HG02623 (cell line): ENCODE results near the gene SYNE4.
"Not testable (repeated sequence)": the region's sequence is repeated elsewhere in the genome, so short reads cannot be mapped to it uniquely, and the experiment has no call there.

Experiments
- ATAC-seq: cut with Tn5 transposase; IDR thresholded peaks from one replicate; pipeline ENCODE4 v1.9.1; 2021; ENCODE audit warnings: moderate library complexity; ENCODE audit not compliant: unreplicated experiment

The SYNE4 gene

GRCh38 chr19:35990771-35991730 lies 17.6 kb downstream of the SYNE4 start:
- ATAC-seq: no peak

- no peak for ATAC-seq
Observed at GRCh38 chr19:35990156-35990555, 18.5 kb downstream of the SYNE4 start.

GRCh38 chr19:35988824-35989223 lies 19.8 kb downstream of the SYNE4 start:
- ATAC-seq: no peak

DNA sequence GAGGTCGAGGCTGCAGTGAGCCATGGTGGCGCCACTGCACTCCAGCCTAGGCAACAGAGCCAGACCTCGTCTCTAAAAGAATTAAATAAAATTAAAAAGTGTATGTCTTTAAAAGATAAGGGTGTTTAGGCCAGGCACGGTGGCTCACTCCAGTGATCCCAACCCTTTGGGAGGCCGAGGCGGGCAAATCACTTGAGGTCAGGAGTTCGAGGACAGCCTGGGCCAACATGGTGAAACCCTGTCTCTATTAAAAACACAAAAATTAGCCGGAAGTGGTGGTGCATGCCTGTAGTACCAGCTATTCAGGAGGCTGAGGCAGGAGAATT lies 21.1 kb downstream of the SYNE4 start:
- ATAC-seq: no peak

DNA sequence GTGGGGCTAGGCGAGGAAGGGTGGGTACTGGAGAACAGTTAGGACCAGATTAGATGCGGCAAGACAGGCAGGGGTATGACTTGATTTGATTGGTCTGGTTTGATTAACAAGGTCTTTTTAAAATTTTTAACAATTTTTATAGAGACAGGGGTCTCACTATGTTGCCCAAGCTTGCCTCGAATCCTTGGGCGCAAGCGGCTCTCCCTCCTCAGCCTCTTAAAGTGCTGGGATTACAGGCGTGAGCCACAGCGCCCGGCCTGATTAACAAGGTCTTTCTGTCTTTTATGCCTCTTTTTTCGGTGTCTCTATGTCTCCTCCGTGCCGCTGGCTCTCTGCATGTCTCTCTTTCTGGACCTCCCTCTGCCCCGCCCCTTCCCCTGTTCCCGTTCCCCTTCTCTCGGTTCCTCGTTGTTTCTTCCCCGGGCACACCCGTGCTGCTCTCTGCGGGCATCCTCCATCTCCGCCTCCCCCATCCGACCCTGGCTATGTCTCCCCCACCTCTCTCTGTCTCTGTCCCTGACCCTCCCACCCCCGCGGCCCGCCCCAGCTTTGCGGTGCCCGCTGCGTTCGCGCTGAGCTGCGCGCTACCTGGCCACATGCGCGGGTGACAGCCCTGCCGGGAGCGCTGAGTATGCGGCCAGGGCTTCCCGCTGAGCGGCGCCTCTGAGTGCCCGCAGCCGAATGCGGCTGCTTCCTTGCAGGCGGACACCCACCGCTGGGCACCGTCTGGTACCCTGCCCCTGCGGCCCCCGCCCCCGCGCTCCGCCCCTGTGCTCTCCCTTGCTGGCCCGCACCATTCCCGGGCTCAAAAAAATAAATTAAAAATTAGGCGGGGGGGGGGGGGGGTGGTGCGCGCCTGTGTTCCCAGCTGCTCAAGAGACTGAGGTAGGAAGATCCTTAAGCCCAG lies 21.7 kb downstream of the SYNE4 start:
- ATAC-seq: no peak

DNA sequence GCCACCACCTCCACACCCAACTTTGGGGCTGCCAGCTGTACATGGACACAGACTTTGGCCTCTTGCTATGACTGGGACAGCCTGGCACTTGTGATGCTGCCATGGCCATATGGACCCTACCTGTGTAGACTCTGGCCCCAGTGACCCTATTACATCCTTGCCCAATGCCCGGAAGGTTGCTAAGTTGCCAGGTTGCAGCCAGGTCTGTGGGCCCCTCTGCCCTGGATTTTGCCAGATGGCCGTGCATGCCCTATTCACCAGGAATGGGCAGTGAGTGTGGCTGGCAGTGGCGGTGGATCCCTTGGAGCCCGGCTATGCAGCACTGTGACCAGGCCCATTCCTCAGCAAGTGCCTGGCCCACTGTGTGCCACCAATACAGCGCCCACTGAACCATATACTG lies 22.5 kb downstream of the SYNE4 start:
- no peak for ATAC-seq

DNA sequence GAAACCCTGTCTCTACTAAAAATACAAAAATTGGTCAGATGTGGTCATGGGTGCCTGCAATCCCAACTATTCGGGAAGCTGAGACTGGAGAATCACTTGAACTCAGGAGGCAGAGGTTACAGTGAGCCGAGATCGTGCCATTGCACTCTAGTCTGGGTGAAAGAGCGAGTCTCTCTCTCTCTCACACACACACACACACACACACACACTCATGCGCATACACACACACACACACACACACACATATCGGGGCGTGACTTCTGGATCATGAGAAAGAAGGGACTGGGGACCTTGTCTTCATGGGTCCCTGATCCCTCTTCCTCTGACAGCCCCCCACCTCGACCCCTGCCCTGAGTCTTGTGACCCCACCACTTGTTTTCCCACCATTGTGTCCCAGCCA lies 25.4 kb downstream of the SYNE4 start:
- ATAC-seq: no peak

DNA sequence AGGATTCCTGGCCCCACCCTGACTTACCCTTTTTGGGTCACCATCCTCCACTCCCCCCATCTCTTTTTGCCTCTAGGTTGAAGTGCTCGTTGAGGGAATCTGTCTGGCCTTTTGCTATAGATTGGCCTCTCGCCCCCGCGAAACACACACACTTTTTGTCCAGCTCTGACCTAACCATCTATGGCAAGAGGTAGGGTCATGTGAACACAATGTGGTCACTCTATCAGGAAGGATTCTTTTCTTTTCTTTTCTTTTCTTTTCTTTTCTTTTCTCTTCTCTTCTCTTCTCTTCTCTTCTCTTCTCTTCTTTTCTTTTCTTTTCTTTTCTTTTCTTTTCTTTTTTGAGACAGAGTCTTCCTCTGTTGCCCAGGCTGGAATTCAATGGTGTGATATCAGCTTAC lies 27.6 kb downstream of the SYNE4 start:
- not testable (repeated sequence) for ATAC-seq

- no peak for ATAC-seq
Observed at GRCh38 chr19:35978832-35979365, 29.7 kb downstream of the SYNE4 start.

DNA sequence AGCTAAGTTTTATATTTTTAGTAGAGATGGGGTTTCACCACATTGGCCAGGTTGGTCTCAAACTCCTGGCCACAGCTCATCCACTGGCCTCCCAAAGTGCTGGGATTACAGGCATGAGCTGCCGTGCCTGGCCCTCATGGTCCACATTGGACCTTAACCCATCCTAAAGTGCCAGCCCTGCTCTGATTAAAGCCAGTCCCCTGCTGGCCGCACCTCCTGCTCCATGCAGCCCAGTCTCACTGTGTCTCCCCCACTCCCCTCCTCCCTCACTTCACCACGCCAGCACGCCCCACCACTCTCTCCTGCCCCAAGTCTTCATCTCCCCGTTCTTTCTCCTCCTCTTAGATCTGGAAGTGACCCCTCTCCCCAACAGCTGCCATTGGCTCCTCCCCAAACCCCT lies 30.3 kb downstream of the SYNE4 start:
- ATAC-seq: no peak

DNA sequence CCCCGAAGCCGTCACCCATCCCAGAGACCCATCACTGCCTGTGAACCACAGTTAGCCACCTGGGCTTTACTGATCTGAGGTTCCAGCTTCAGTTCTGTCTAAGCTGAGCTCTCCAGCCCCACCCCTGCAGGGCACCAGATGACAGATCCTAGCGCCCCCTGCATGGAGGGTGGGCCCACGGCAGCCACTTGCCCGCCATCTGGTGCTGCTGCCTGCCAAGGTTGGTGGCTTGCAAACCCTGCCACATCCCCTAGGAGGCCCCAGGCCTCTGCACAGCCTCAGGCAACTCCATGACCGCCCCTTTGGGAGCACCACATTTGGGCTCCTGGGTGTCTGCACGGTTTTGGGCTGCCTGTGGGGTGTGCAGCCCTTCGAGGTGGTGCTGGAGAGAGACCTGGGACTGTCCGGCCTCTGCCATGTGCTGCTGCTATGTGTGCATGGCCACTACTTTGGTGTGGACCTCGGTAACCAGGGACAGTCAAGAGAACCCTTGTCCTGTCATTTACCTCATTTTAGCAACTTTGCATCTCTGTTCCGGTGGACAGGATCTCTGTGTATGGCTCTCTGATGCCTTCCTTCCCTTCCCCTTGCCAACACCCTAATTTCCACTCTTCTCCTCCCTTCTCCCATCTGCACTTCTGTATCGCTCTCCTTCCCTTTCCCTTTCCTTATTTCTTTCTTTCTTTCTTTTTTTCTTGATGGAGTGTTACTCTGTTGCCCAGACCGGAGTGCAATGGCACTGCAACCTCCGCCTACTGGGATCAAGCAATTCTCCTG lies 31.0 kb downstream of the SYNE4 start:
- no peak for ATAC-seq

GRCh38 chr19:35975608-35976214 lies 32.9 kb downstream of the SYNE4 start:
- no peak for ATAC-seq

GRCh38 chr19:35973487-35973886 lies 35.1 kb downstream of the SYNE4 start:
- ATAC-seq: no peak

GRCh38 chr19:35966771-35967170 lies 41.8 kb downstream of the SYNE4 start:
- no peak for ATAC-seq

GRCh38 chr19:35963514-35963913 lies 45.1 kb downstream of the SYNE4 start:
- ATAC-seq: no peak

- ATAC-seq: no peak
Observed at GRCh38 chr19:35960432-35960972, 48.1 kb downstream of the SYNE4 start.

DNA sequence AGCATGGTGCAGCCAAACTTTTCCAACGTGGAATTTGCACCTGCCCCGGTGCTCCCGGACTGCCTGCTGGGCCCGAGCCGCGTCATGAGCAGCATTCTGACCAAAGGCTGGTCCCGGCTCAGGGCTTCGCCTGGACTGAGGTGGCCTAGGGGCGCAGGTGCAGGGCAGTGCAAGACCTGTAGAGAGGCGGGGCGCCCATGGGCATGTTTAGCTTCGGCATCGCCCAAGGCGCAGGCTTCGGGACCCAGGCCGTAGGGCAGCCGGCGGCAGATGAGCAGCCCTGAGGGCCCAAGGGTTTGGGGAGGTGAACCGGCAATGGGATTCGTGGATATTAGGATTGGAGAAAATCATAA lies 48.7 kb downstream of the SYNE4 start:
- ATAC-seq: no peak

- no peak for ATAC-seq
Observed at GRCh38 chr19:35959040-35959967, 49.3 kb downstream of the SYNE4 start.

DNA sequence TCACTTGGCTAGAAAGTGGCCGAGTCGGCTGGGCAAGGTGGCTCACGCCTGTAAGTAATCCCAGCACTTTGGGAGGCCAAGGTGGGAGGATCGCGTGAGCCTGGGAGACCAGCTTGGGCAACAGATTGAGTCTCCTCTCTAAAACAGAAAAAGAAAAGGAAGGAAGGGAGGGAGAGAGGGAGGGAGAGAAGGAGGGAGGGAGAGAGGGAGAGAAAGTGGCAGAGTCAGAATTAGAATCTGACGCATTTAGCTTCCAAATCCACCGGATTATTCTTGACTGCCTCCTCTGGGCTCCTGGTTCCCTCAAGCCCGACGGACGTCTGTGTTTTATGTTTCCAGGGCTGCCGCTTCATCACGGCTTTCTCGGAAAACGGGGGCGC lies 50.0 kb downstream of the SYNE4 start:
- ATAC-seq: no peak
